ENCODE results near the gene SH3BP4.

DNA sequence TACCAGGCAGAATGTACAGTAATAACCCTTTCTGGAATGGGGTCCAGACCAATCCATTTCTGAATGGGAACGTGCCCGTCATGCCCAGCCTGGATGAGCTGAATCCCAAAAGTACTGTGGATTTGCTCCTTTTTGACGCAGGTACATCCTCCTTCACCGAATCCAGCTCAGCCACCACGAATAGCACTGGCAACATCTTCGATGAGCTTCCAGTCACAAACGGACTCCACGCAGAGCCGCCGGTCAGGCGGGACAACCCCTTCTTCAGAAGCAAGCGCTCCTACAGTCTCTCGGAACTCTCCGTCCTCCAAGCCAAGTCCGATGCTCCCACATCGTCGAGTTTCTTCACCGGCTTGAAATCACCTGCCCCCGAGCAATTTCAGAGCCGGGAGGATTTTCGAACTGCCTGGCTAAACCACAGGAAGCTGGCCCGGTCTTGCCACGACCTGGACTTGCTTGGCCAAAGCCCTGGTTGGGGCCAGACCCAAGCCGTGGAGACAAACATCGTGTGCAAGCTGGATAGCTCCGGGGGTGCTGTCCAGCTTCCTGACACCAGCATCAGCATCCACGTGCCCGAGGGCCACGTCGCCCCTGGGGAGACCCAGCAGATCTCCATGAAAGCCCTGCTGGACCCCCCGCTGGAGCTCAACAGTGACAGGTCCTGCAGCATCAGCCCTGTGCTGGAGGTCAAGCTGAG is 89.6 kb downstream of the SH3BP4 start:
- TF ChIP-seq, protein P1, sequence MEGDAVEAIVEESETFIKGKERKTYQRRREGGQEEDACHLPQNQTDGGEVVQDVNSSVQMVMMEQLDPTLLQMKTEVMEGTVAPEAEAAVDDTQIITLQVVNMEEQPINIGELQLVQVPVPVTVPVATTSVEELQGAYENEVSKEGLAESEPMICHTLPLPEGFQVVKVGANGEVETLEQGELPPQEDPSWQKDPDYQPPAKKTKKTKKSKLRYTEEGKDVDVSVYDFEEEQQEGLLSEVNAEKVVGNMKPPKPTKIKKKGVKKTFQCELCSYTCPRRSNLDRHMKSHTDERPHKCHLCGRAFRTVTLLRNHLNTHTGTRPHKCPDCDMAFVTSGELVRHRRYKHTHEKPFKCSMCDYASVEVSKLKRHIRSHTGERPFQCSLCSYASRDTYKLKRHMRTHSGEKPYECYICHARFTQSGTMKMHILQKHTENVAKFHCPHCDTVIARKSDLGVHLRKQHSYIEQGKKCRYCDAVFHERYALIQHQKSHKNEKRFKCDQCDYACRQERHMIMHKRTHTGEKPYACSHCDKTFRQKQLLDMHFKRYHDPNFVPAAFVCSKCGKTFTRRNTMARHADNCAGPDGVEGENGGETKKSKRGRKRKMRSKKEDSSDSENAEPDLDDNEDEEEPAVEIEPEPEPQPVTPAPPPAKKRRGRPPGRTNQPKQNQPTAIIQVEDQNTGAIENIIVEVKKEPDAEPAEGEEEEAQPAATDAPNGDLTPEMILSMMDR (IDR thresholded peaks at IDR 0.05): no peak
- TF ChIP-seq EP300 (IDR thresholded peaks at IDR 0.05): no peak
- no peak for TF ChIP-seq POLR2A (IDR thresholded peaks at IDR 0.05)

All from gastroesophageal sphincter (tissue), 3 donors.